ENCODE data around the gene LY86.

The LY86 gene

GRCh38 chr6:6569811-6570164, 18.7 kb upstream of the LY86 start:
- in situ Hi-C loops (cut with HindIII; ENCODE audit: low sequenced_read_pairs), result no loop called here

GRCh38 chr6:6570929-6571671, 17.4 kb upstream of the LY86 start:
- in situ Hi-C loops (cut with HindIII; ENCODE audit: low sequenced_read_pairs), result no loop called here

- in situ Hi-C loops (cut with HindIII; ENCODE audit: low sequenced_read_pairs), result no loop called here
Observed at GRCh38 chr6:6575143-6575542, 13.4 kb upstream of the LY86 start.

- in situ Hi-C loops (cut with HindIII; ENCODE audit: low sequenced_read_pairs), result no loop called here
Observed at GRCh38 chr6:6577735-6578134, 10.8 kb upstream of the LY86 start.

GRCh38 chr6:6579281-6579680, 9.2 kb upstream of the LY86 start:
- in situ Hi-C loops (cut with HindIII; ENCODE audit: low sequenced_read_pairs), result no loop called here

- in situ Hi-C loops (cut with HindIII; ENCODE audit: low sequenced_read_pairs), result no loop called here
Observed at GRCh38 chr6:6580225-6580856, 8.2 kb upstream of the LY86 start.

GRCh38 chr6:6581054-6581453, 7.5 kb upstream of the LY86 start:
- in situ Hi-C loops (cut with HindIII; ENCODE audit: low sequenced_read_pairs), result no loop called here

- in situ Hi-C loops (cut with HindIII; ENCODE audit: low sequenced_read_pairs), result no loop called here
Observed at GRCh38 chr6:6582131-6582530, 6.4 kb upstream of the LY86 start.

GRCh38 chr6:6583836-6584235, 4.7 kb upstream of the LY86 start:
- in situ Hi-C loops (cut with HindIII; ENCODE audit: low sequenced_read_pairs), result no loop called here

GRCh38 chr6:6584310-6585002, 4.1 kb upstream of the LY86 start:
- in situ Hi-C loops (cut with HindIII; ENCODE audit: low sequenced_read_pairs), result no loop called here

- in situ Hi-C loops (cut with HindIII; ENCODE audit: low sequenced_read_pairs), result no loop called here
Observed at GRCh38 chr6:6585003-6585311, 3.6 kb upstream of the LY86 start.

- in situ Hi-C loops (cut with HindIII; ENCODE audit: low sequenced_read_pairs), result no loop called here
Observed at GRCh38 chr6:6586167-6586566, 2.4 kb upstream of the LY86 start.

GRCh38 chr6:6586671-6587526, 1.6 kb upstream of the LY86 start:
- in situ Hi-C loops (cut with HindIII; ENCODE audit: low sequenced_read_pairs), result no loop called here

GRCh38 chr6:6587696-6588063, 840 bp upstream of the LY86 start:
- in situ Hi-C loops (cut with HindIII; ENCODE audit: low sequenced_read_pairs), result no loop called here

- in situ Hi-C loops (cut with HindIII; ENCODE audit: low sequenced_read_pairs), result no loop called here
Observed at GRCh38 chr6:6588924-6589709, 597 bp downstream of the LY86 start.

GRCh38 chr6:6590530-6590929, 2.0 kb downstream of the LY86 start:
- in situ Hi-C loops (cut with HindIII; ENCODE audit: low sequenced_read_pairs), result no loop called here

- in situ Hi-C loops (cut with HindIII; ENCODE audit: low sequenced_read_pairs), result no loop called here
Observed at GRCh38 chr6:6591778-6592465, 3.4 kb downstream of the LY86 start.

GRCh38 chr6:6592826-6593475, 4.4 kb downstream of the LY86 start:
- in situ Hi-C loops (cut with HindIII; ENCODE audit: low sequenced_read_pairs), result no loop called here

GRCh38 chr6:6593867-6594468, 5.4 kb downstream of the LY86 start:
- in situ Hi-C loops (cut with HindIII; ENCODE audit: low sequenced_read_pairs), result no loop called here
